ENCODE measurements around the gene NTNG2. TPM values are rescaled to one million over a fixed set of nuclear protein-coding genes. Genes with fewer than 3 reads are reported as not detected.

NTNG2 gene
- total RNA-seq, 1 donor from 2014 or later: 0.42 TPM

- no peak for TF ChIP-seq CTCF (IDR thresholded peaks at IDR 0.05; ENCODE audit: insufficient read depth, low read length, poor library complexity, severe bottlenecking)
- Histone ChIP-seq H3K27me3 (ENCODE audit: control insufficient read depth, insufficient read depth, low read length) (no peaks in the 10 kb centered on the region), H3K36me3 (ENCODE audit: control insufficient read depth, insufficient read depth, low read length) (peaks cover 3% of the 10 kb centered on the region), H3K4me3 (ENCODE audit: low read depth, low read length) (no peak overlapping the region)
- no peak for DNase-seq (ENCODE audit: low read depth)
These were observed 125.5 kb downstream of the NTNG2 start for GRCh38 chr9:132287256-132287760.

- TF ChIP-seq CTCF (IDR thresholded peaks at IDR 0.05; ENCODE audit: insufficient read depth, low read length, poor library complexity, severe bottlenecking): no peak
- no peak for DNase-seq (ENCODE audit: low read depth)
- no peak overlapping the region for H3K4me3 ChIP-seq (ENCODE audit: low read depth, low read length)
- peaks cover 3% of the 10 kb centered on the region for H3K36me3 ChIP-seq (ENCODE audit: control insufficient read depth, insufficient read depth, low read length)
- no peaks in the 10 kb centered on the region for H3K27me3 ChIP-seq (ENCODE audit: control insufficient read depth, insufficient read depth, low read length)
These were observed 126.5 kb downstream of the NTNG2 start for GRCh38 chr9:132288361-132288760.

GRCh38 chr9:132288966-132289365 is 127.1 kb downstream of the NTNG2 start:
- no peak for DNase-seq (ENCODE audit: low read depth)

GRCh38 chr9:132293145-132293721 is 131.4 kb downstream of the NTNG2 start:
- no peak for DNase-seq (ENCODE audit: low read depth)
- Histone ChIP-seq H3K4me3 (ENCODE audit: low read depth, low read length) (no peak overlapping the region), H3K27me3 (ENCODE audit: control insufficient read depth, insufficient read depth, low read length) (no peaks in the 10 kb centered on the region), H3K36me3 (ENCODE audit: control insufficient read depth, insufficient read depth, low read length) (peaks cover 2% of the 10 kb centered on the region)
- no peak for TF ChIP-seq CTCF (IDR thresholded peaks at IDR 0.05; ENCODE audit: insufficient read depth, low read length, poor library complexity, severe bottlenecking)

More at GRCh38 chr9:132288966-132289365, 127.1 kb downstream of the NTNG2 start:
- no peaks in the 10 kb centered on the region for H3K27me3 ChIP-seq (ENCODE audit: control insufficient read depth, insufficient read depth, low read length)
- no peak for TF ChIP-seq CTCF (IDR thresholded peaks at IDR 0.05; ENCODE audit: insufficient read depth, low read length, poor library complexity, severe bottlenecking)
- H3K4me3 ChIP-seq (ENCODE audit: low read depth, low read length): no peak overlapping the region
- H3K36me3 ChIP-seq (ENCODE audit: control insufficient read depth, insufficient read depth, low read length): peaks cover 3% of the 10 kb centered on the region

Other genes starting within 250 kb of the NTNG2 start
- gene MED27, start 82.2 kb upstream of the NTNG2 start, total RNA-seq: 27.7 and 34.5 TPM in 2 replicates
- 44.2 and 46.0 TPM in 2 replicates for gene SETX, start 192.9 kb downstream of the NTNG2 start, total RNA-seq
- gene TTF1, start 244.8 kb downstream of the NTNG2 start, total RNA-seq: 11.5 and 13.8 TPM in 2 replicates
- gene CFAP77, start 248.2 kb downstream of the NTNG2 start, total RNA-seq: 0.48 and 0.58 TPM in 2 replicates